Chondrocyte (in vitro differentiated cells): ENCODE measurements around the gene PDHX. TPM values are rescaled to one million over a fixed set of nuclear protein-coding genes. Genes with fewer than 3 reads are reported as not detected.

ENCODE experiments used
- DNase-seq: peaks from one replicate; pipeline ENCODE4 v3.0.0; 2021; ENCODE audit warnings: mixed read lengths, low spot score
- H3K27ac Mint-ChIP-seq: one replicate; pipeline ENCODE4 v1.8.0; 2021; ENCODE audit warnings: mild to moderate bottlenecking, moderate library complexity, mixed read lengths; ENCODE audit not compliant: unreplicated experiment
- H3K27me3 Mint-ChIP-seq: 2 replicates; pipeline ENCODE4 v1.8.0; 2021; ENCODE audit warnings: low read depth, mixed read lengths
- H3K36me3 Mint-ChIP-seq: 2 replicates; pipeline ENCODE4 v1.8.0; 2021; ENCODE audit warnings: low read depth, mixed read lengths
- H3K4me1 Mint-ChIP-seq: 2 replicates; pipeline ENCODE4 v1.8.0; 2021; ENCODE audit warnings: low read depth, mild to moderate bottlenecking, mixed read lengths
- H3K4me3 Mint-ChIP-seq: one replicate; pipeline ENCODE4 v1.8.0; 2021; ENCODE audit warnings: mild to moderate bottlenecking, moderate library complexity, mixed read lengths; ENCODE audit not compliant: unreplicated experiment
- H3K9me3 Mint-ChIP-seq: 2 replicates; pipeline ENCODE4 v1.8.0; 2021; ENCODE audit warnings: low read depth, mixed read lengths
- CTCF ChIP-seq: fragments of 200-600 bp; sonication (generic); IDR thresholded peaks from 2 replicates; pipeline ENCODE4 v1.5.0; 2021; ENCODE audit warnings: antibody characterized with exemption, mild to moderate bottlenecking, moderate library complexity
- total RNA-seq: library from RNA; stranded (reverse); gene quantifications from 3 replicates; pipeline ENCODE4 v1.2.1, GENCODE V29; 2021

PDHX gene
- total RNA-seq, 1 donor from 2014 or later: 38.8 TPM

GRCh38 chr11:34977089-34977912 lies 60.9 kb downstream of the PDHX start:
- no peak for DNase-seq
- no peak for TF ChIP-seq CTCF
- Mint-ChIP-seq H3K27ac (peak overlapping the region; percentile 74), H3K9me3 (no peaks in the 10 kb centered on the region), H3K27me3 (no peaks in the 10 kb centered on the region), H3K4me3 (no peak overlapping the region), H3K36me3 (peaks cover 23% of the 10 kb centered on the region), H3K4me1 (peaks cover 40% of the 10 kb centered on the region)

GRCh38 chr11:34978236-34979191 lies 62.1 kb downstream of the PDHX start:
- Mint-ChIP-seq H3K4me1 (peaks cover 40% of the 10 kb centered on the region), H3K9me3 (no peaks in the 10 kb centered on the region), H3K4me3 (no peak overlapping the region), H3K36me3 (peaks cover 27% of the 10 kb centered on the region), H3K27me3 (no peaks in the 10 kb centered on the region), H3K27ac (peak overlapping the region; percentile 71)
- no peak for TF ChIP-seq CTCF
- no peak for DNase-seq

GRCh38 chr11:34984514-34984913 lies 68.1 kb downstream of the PDHX start:
- Mint-ChIP-seq H3K36me3 (peaks cover 25% of the 10 kb centered on the region), H3K4me1 (peaks cover 26% of the 10 kb centered on the region), H3K27ac (no peak overlapping the region), H3K4me3 (no peak overlapping the region), H3K9me3 (no peaks in the 10 kb centered on the region), H3K27me3 (no peaks in the 10 kb centered on the region)
- no peak for TF ChIP-seq CTCF
- DNase-seq: no peak

- no peaks in the 10 kb centered on the region for H3K27me3 Mint-ChIP-seq
- no peaks in the 10 kb centered on the region for H3K9me3 Mint-ChIP-seq
- peak overlapping the region; percentile 46 for H3K27ac Mint-ChIP-seq
- H3K4me1 Mint-ChIP-seq: peaks cover 29% of the 10 kb centered on the region
- DNase-seq: no peak
- H3K4me3 Mint-ChIP-seq: no peak overlapping the region
- no peak for TF ChIP-seq CTCF
- peaks cover 19% of the 10 kb centered on the region for H3K36me3 Mint-ChIP-seq
These were observed 70.6 kb downstream of the PDHX start for GRCh38 chr11:34986883-34987520.

- Mint-ChIP-seq H3K27me3 (no peaks in the 10 kb centered on the region), H3K27ac (no peak overlapping the region), H3K9me3 (no peaks in the 10 kb centered on the region), H3K4me1 (peaks cover 29% of the 10 kb centered on the region), H3K36me3 (peaks cover 13% of the 10 kb centered on the region), H3K4me3 (no peak overlapping the region)
- no peak for TF ChIP-seq CTCF
- DNase-seq: no peak
These were observed 71.2 kb downstream of the PDHX start for GRCh38 chr11:34987617-34988016.
